Esophagus muscularis mucosa (tissue), 4 donors: Measurements from ENCODE around the gene ADGRF3. TPM values are rescaled to one million over a fixed set of nuclear protein-coding genes. Genes with fewer than 3 reads are reported as not detected.

Experiments used
- DNase-seq: peaks from one replicate; pipeline ENCODE4 v3.0.0-alpha.2; 2017; ENCODE audit errors: extremely low spot score
- H3K27ac ChIP-seq, 4 donors: fragments of 200-600 bp; sonication (generic); replicated peaks in 1 of 4; 1 replicate in 3 of 4; 2 replicates in 1 of 4; pipeline ENCODE4 v1.5.1; 2016 to 2019; ENCODE audit warnings: mild to moderate bottlenecking in 1 of 4
- H3K27me3 ChIP-seq, 4 donors: fragments of 200-600 bp; sonication (generic); one replicate each; pipeline versions ENCODE4 v1.5.1 to v1.6.0; 2016 to 2019
- H3K36me3 ChIP-seq, 4 donors: fragments of 200-600 bp; sonication (generic); one replicate each; pipeline ENCODE4 v1.5.1; 2016 to 2019
- H3K4me1 ChIP-seq, 4 donors: fragments of 200-600 bp; sonication (generic); one replicate each; pipeline ENCODE4 v1.5.1; 2016 to 2019
- H3K4me3 ChIP-seq, 4 donors: fragments of 200-600 bp; sonication (generic); 1 replicate in 2 of 4; 2 replicates in 2 of 4; pipeline ENCODE4 v1.5.1; 2016 to 2019; ENCODE audit warnings: mild to moderate bottlenecking in 4 of 4, moderate library complexity in 1 of 4
- H3K9me3 ChIP-seq, 4 donors: fragments of 200-600 bp; sonication (generic); 1 replicate in 3 of 4; 2 replicates in 1 of 4; pipeline ENCODE4 v1.5.1; 2016 to 2019
- EP300 ChIP-seq: sonication (generic); formaldehyde crosslinking; IDR thresholded peaks from one replicate; pipeline ENCODE4 v1.6.1; 2017; ENCODE audit warnings: antibody characterized with exemption
- POLR2A ChIP-seq: fragments of 450-650 bp; IDR thresholded peaks from one replicate; pipeline ENCODE4 v1.6.1; 2017; ENCODE audit warnings: antibody characterized with exemption, moderate library complexity, mild to moderate bottlenecking, low read depth
- POLR2AphosphoS5 ChIP-seq, 2 donors: sonication (generic); formaldehyde crosslinking; IDR thresholded peaks; one replicate each; pipeline ENCODE4 v1.6.1; 2017; ENCODE audit warnings: antibody characterized with exemption in 2 of 2
- WGBS: methylation state at CpG from one replicate; pipeline ENCODE4 v1.1.5; 2018; 5-methylcytosine and 5-hydroxymethylcytosine counted together
- intact Hi-C: fragments of 100-400 bp; cut with DNase I; formaldehyde crosslinking; loops from one replicate; pipeline ENCODE4 v1.15.1; 2023
- total RNA-seq, 4 donors: library from RNA; depleted of rRNA; stranded (reverse); fragments of >200 nt; gene quantifications; one replicate each; pipeline versions ENCODE4 v1.1.0 to v1.2.1, GENCODE V29; 2016
- TF ChIP-seq, protein P1 (sequence below), 3 experiments: fragments of 200-600 bp in 2 of 3; fragments of 450-650 bp in 1 of 3; sonication (generic) in 2 of 3; IDR thresholded peaks; one replicate each; pipeline ENCODE4 v1.5.1; 2017 to 2019; ENCODE audit warnings: antibody characterized with exemption in 3 of 3, mild to moderate bottlenecking in 2 of 3, moderate library complexity in 1 of 3

Gene ADGRF3
- total RNA-seq, 4 donors from 2014 or later, result not detected

DNA sequence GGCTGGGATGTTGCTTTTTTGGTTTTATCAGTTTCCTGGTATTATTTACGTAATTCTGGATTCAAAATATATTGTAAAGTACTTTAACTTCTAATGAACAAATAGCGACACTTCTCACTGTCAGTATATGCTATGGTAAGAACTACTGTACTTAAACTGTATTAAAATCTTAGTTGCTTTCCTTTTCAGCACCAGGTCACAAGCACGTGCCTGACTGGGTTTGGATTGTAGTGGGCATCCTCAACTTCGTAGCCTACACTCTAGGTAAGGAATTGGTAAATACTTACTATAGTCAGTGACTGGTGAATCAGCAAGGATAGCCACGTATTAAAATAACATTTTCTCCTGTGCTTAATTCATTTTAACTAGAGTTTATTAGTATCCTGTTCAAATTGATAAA is 20.4 kb upstream of the ADGRF3 start:
- WGBS, result 94% methylated on average over 5 of the region's 5 CpGs
- no peak overlapping the region for H3K27ac ChIP-seq
- H3K36me3 ChIP-seq, result peaks cover 4 to 39% (median 12%) of the 10 kb centered on the region in 4 donors
- H3K27me3 ChIP-seq, result no peaks in the 10 kb centered on the region
- DNase-seq, result no peak
- H3K4me1 ChIP-seq, result no peaks in the 10 kb centered on the region
- H3K4me3 ChIP-seq, result no peak overlapping the region
- TF ChIP-seq POLR2AphosphoS5 (IDR thresholded peaks at IDR 0.05) (no peak), EP300 (no peak), POLR2A (no peak)
- TF ChIP-seq, protein P1, sequence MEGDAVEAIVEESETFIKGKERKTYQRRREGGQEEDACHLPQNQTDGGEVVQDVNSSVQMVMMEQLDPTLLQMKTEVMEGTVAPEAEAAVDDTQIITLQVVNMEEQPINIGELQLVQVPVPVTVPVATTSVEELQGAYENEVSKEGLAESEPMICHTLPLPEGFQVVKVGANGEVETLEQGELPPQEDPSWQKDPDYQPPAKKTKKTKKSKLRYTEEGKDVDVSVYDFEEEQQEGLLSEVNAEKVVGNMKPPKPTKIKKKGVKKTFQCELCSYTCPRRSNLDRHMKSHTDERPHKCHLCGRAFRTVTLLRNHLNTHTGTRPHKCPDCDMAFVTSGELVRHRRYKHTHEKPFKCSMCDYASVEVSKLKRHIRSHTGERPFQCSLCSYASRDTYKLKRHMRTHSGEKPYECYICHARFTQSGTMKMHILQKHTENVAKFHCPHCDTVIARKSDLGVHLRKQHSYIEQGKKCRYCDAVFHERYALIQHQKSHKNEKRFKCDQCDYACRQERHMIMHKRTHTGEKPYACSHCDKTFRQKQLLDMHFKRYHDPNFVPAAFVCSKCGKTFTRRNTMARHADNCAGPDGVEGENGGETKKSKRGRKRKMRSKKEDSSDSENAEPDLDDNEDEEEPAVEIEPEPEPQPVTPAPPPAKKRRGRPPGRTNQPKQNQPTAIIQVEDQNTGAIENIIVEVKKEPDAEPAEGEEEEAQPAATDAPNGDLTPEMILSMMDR (IDR thresholded peaks at IDR 0.05), result no peak
- intact Hi-C loops, result no loop called here
- H3K9me3 ChIP-seq, result no peaks in the 10 kb centered on the region

DNA sequence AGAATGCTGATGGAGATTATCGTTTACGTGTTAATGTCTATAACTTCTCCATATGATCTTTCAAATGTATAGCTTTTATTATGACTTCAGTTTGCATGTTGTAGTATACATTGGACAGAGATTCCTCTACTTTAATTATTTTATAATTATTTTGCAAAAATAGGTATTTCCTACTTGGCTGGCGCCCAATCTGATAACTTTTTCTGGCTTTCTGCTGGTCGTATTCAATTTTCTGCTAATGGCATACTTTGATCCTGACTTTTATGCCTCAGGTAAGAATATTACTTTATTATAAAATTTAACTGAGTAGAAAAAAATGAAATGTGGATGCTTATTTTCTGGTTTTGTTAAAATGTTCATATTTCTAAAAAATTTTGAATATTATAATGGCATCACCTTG is 18.1 kb upstream of the ADGRF3 start:
- no peak for DNase-seq
- Histone ChIP-seq H3K4me3 (no peak overlapping the region), H3K9me3 (no peaks in the 10 kb centered on the region), H3K27ac (no peak overlapping the region), H3K27me3 (no peaks in the 10 kb centered on the region), H3K36me3 (peaks cover 3 to 35% (median 13%) of the 10 kb centered on the region in 4 donors), H3K4me1 (no peaks in the 10 kb centered on the region)
- WGBS, result 96% methylated on average over 4 of the region's 4 CpGs
- intact Hi-C loops, result no loop called here
- TF ChIP-seq EP300 (no peak), POLR2A (no peak), POLR2AphosphoS5 (IDR thresholded peaks at IDR 0.05) (no peak)
- TF ChIP-seq, protein P1 (IDR thresholded peaks at IDR 0.05), result no peak

DNA sequence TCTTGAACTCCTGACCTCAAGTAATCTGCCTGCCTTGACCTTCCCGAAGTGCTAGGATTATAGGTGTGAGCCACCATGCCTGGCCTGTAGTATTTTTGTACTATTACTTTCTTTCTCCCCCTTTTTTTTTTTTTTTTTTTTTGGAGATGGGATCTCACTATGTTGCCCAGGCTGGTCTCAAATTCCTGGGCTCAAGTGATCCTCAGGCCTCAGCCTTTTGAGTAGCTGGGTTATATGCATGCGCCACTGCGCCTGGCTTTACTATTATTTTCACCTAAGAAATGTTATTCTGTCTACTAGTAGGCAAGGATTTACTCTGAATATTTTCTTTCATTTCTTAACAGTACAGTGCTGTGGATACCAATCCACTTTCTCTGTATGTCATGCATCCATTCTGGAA is 17.4 kb upstream of the ADGRF3 start:
- H3K4me1 ChIP-seq, result no peaks in the 10 kb centered on the region
- DNase-seq, result no peak
- peaks cover 3 to 30% (median 13%) of the 10 kb centered on the region in 4 donors for H3K36me3 ChIP-seq
- no peaks in the 10 kb centered on the region for H3K9me3 ChIP-seq
- intact Hi-C loops, result no loop called here
- TF ChIP-seq POLR2A, result no peak
- TF ChIP-seq EP300, result no peak
- H3K4me3 ChIP-seq, result no peak overlapping the region
- no peaks in the 10 kb centered on the region for H3K27me3 ChIP-seq
- no peak overlapping the region for H3K27ac ChIP-seq
- 98% methylated on average over 3 of the region's 3 CpGs for WGBS

DNA sequence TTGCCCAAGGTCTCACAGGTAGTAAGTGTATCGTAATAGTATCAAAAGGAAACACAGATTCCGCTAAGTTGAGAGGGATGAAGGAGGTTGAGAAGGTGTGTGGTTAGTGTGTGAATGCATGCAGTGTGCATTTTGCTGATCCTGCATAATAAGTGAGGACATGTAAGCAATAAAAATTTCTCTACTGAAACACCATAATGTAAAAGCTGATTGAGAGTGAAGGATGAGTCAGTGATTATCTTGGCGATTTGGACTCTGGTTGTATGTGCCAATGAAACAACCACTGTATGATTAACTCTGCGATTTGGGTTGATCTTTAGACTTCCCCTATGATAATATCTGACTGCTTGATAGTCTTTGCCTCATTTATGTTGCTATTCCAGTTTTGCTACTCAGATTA is 16.7 kb upstream of the ADGRF3 start:
- Histone ChIP-seq H3K4me1 (no peaks in the 10 kb centered on the region), H3K4me3 (no peak overlapping the region), H3K27me3 (no peaks in the 10 kb centered on the region), H3K36me3 (peaks cover 3 to 29% (median 14%) of the 10 kb centered on the region in 4 donors), H3K9me3 (no peaks in the 10 kb centered on the region), H3K27ac (no peak overlapping the region)
- TF ChIP-seq, protein P1 (IDR thresholded peaks at IDR 0.05), result no peak
- TF ChIP-seq EP300, result no peak
- TF ChIP-seq POLR2A, result no peak
- 90% methylated on average over 4 of the region's 4 CpGs for WGBS
- intact Hi-C loops, result no loop called here
- no peak for DNase-seq

DNA sequence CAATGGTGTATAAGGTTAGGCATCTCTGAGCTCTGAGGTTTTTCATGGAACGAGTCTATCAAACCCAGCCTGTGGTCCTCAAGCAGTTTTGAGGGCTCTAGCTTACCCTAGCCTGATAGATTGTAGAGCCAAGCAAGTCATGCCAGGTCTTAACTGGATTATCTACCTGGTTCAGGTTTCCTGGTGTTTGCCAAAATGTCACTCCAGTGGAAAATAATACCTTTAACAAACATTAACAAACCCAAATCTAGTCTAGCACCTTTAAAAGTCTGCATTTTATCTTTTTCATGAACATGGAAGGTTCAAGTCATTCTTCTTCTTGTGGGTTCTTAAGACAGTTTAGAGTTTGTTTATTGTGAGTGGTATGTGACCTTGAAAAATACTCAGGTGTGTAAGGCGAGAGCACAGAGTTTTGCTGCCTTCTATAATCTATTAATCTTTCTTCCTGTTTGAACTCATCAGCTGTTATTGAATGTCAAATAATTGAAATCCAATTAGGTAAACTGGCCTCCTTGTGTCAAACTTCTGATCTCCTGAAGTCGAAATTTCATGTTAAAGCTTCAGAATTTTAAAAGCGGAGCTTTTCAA is 13.4 kb upstream of the ADGRF3 start:
- peaks cover 0 to 10% (median 0%) of the 10 kb centered on the region in 4 donors for H3K36me3 ChIP-seq
- intact Hi-C loops, result no loop called here
- H3K27ac ChIP-seq, result no peak overlapping the region
- H3K27me3 ChIP-seq, result no peaks in the 10 kb centered on the region
- 91% methylated on average over 4 of the region's 4 CpGs for WGBS
- H3K9me3 ChIP-seq, result no peaks in the 10 kb centered on the region
- peaks cover 0 to 8% (median 3%) of the 10 kb centered on the region in 4 donors for H3K4me1 ChIP-seq
- H3K4me3 ChIP-seq, result no peak overlapping the region
- TF ChIP-seq POLR2AphosphoS5 (IDR thresholded peaks at IDR 0.05), result no peak
- TF ChIP-seq POLR2A, result no peak
- TF ChIP-seq EP300, result no peak
- TF ChIP-seq, protein P1 (IDR thresholded peaks at IDR 0.05), result no peak
- DNase-seq, result no peak
